ENCODE results near the gene CD28. TPM values are rescaled to one million over a fixed set of nuclear protein-coding genes. Genes with fewer than 3 reads are reported as not detected.

Gene CD28
- total and polyA plus RNA-seq, 9 of the 15 experiments (the other 6 are each of a cell fraction or from before 2014, with no cell fraction given), result 0.01 to 0.11 TPM; not detected in 7

GRCh38 chr2:203733684-203734083 is 27.2 kb downstream of the CD28 start:
- Histone ChIP-seq H3K4me1 (replicated peaks in 1 of 2; ENCODE audit: control insufficient read depth in 2 of 2, insufficient read depth in 2 of 2, low read length in 2 of 2) (no peaks in the 10 kb centered on the region), H3K9me3 (replicated peaks; ENCODE audit: control insufficient read depth, insufficient read depth, low read depth, low read length) (no peaks in the 10 kb centered on the region), H3K36me3 (ENCODE audit: control insufficient read depth, insufficient read depth, low read length) (no peaks in the 10 kb centered on the region), H4K20me1 (replicated peaks; ENCODE audit: control insufficient read depth, insufficient read depth, low read length) (no peaks in the 10 kb centered on the region), H3K4me2 (ENCODE audit: insufficient read depth, low read length) (no peak overlapping the region), H3K9ac (ENCODE audit: insufficient read depth in 1 of 2, low read depth in 2 of 2, low read length in 2 of 2) (no peak overlapping the region), H2AFZ (ENCODE audit: low read depth, low read length) (no peak overlapping the region), H3K27ac (ENCODE audit: extremely low read depth, low read depth, low read length) (no peak overlapping the region), H3K79me2 (ENCODE audit: control insufficient read depth, insufficient read depth, low read length) (no peaks in the 10 kb centered on the region), H3K27me3 (ENCODE audit: control insufficient read depth in 2 of 2, insufficient read depth in 2 of 2, low read length in 2 of 2) (peaks cover 0 to 10% of the 10 kb centered on the region in 2 experiments; a peak in 1 of 5 replicates), H3K9me1 (ENCODE audit: control insufficient read depth, insufficient read depth, low read length) (no peaks in the 10 kb centered on the region), H3K4me3 (no peak overlapping the region)
- in situ Hi-C loops (cut with MboI), result no loop called here
- FAIRE-seq (no peak), DNase-seq (ENCODE audit: extremely low read depth in 1 of 4, low spot score in 3 of 4) (no peak), ATAC-seq (no peak)
- TF ChIP-seq ILF3 (IDR thresholded peaks at IDR 0.05; ENCODE audit: borderline replicate concordance) (no peak), YY1 (IDR thresholded peaks at IDR 0.05; ENCODE audit: borderline replicate concordance in 1 of 3, control insufficient read depth in 1 of 3, extremely low read depth in 1 of 3, insufficient read depth in 3 of 3, insufficient read length in 1 of 3, insufficient replicate concordance in 2 of 3, low read depth in 1 of 3, low read length in 2 of 3) (no peak), SETDB1 (IDR thresholded peaks at IDR 0.05; ENCODE audit: low read length) (no peak), SNIP1 (IDR thresholded peaks at IDR 0.05; ENCODE audit: low read depth) (no peak)
- BruUV-seq (replicated peaks), result no TSS peak
- WGBS (ENCODE audit: insufficient coverage, low coverage, missing lambda C conversion rate), result 0% methylated on average over 1 of the region's 1 CpG
- ChIA-PET CTCF (ENCODE audit: low intra/inter-chr PET ratio) (no interaction called here), POLR2A (no interaction called here)
- intact Hi-C loops (cut with micrococcal nuclease), result no loop called here

- Histone ChIP-seq H3K4me1 (replicated peaks in 1 of 2; ENCODE audit: control insufficient read depth in 2 of 2, insufficient read depth in 2 of 2, low read length in 2 of 2) (no peaks in the 10 kb centered on the region), H3K4me2 (ENCODE audit: insufficient read depth, low read length) (no peak overlapping the region), H3K27me3 (ENCODE audit: control insufficient read depth in 2 of 2, insufficient read depth in 2 of 2, low read length in 2 of 2) (peaks cover 0 to 10% of the 10 kb centered on the region in 2 experiments; a peak in 1 of 5 replicates), H3K9ac (ENCODE audit: insufficient read depth in 1 of 2, low read depth in 2 of 2, low read length in 2 of 2) (no peak overlapping the region), H3K4me3 (no peak overlapping the region), H4K20me1 (replicated peaks; ENCODE audit: control insufficient read depth, insufficient read depth, low read length) (no peaks in the 10 kb centered on the region), H3K79me2 (ENCODE audit: control insufficient read depth, insufficient read depth, low read length) (no peaks in the 10 kb centered on the region), H3K9me1 (ENCODE audit: control insufficient read depth, insufficient read depth, low read length) (no peaks in the 10 kb centered on the region), H3K9me3 (replicated peaks; ENCODE audit: control insufficient read depth, insufficient read depth, low read depth, low read length) (no peaks in the 10 kb centered on the region), H3K27ac (ENCODE audit: extremely low read depth, low read depth, low read length) (no peak overlapping the region), H3K36me3 (ENCODE audit: control insufficient read depth, insufficient read depth, low read length) (no peaks in the 10 kb centered on the region), H2AFZ (ENCODE audit: low read depth, low read length) (no peak overlapping the region)
- in situ Hi-C loops (cut with MboI) (no loop called here), intact Hi-C loops (cut with micrococcal nuclease) (no loop called here)
- ChIA-PET CTCF (ENCODE audit: low intra/inter-chr PET ratio) (no interaction called here), POLR2A (no interaction called here)
- DNase-seq (ENCODE audit: extremely low read depth in 1 of 4, low spot score in 3 of 4) (no peak), ATAC-seq (no peak), FAIRE-seq (no peak)
- WGBS (ENCODE audit: insufficient coverage, low coverage, missing lambda C conversion rate), result 4% methylated on average over 8 of the region's 12 CpGs
- BruUV-seq (replicated peaks), result no TSS peak
- TF ChIP-seq GABPB2 (CRISPR knock-in tag; conservative IDR thresholded peaks at IDR 0.05) (no peak), GATA2 (CRISPR knock-in tag; IDR thresholded peaks at IDR 0.05) (no peak), DNMT1 (IDR thresholded peaks at IDR 0.05) (no peak), MEIS2 (IDR thresholded peaks at IDR 0.05; ENCODE audit: partially characterized antibody) (no peak), ATF1 (CRISPR knock-in tag; IDR thresholded peaks at IDR 0.05) (no peak), ATF1 (tag; IDR thresholded peaks at IDR 0.05) (no peak), ZNF655 (CRISPR knock-in tag; IDR thresholded peaks at IDR 0.05) (no peak), HNRNPUL1 (IDR thresholded peaks at IDR 0.05; ENCODE audit: low read length) (no peak), HOXB6 (CRISPR knock-in tag; IDR thresholded peaks at IDR 0.05; ENCODE audit: borderline replicate concordance) (no peak), NFYB (IDR thresholded peaks at IDR 0.05; ENCODE audit: extremely low read depth, insufficient read length) (no peak)
Measured at GRCh38 chr2:203734276-203734983, 28.0 kb downstream of the CD28 start.

Measured in K562 (cell line).